ENCODE measurements around the gene RSPO3. TPM values are rescaled to one million over a fixed set of nuclear protein-coding genes. Genes with fewer than 3 reads are reported as not detected.

RSPO3 gene
- total and polyA plus RNA-seq, 9 of the 15 experiments (the other 6 are each of a cell fraction or from before 2014, with no cell fraction given), result not detected

- H4K20me1 ChIP-seq (replicated peaks; ENCODE audit: control insufficient read depth, insufficient read depth, low read length), result no peaks in the 10 kb centered on the region
- H3K9me3 ChIP-seq (replicated peaks; ENCODE audit: control insufficient read depth, insufficient read depth, low read depth, low read length), result no peaks in the 10 kb centered on the region
- ATAC-seq (no peak), FAIRE-seq (no peak), DNase-seq (ENCODE audit: extremely low read depth in 1 of 4, low spot score in 3 of 4) (no peak)
- no peak overlapping the region for H3K27ac ChIP-seq (ENCODE audit: extremely low read depth, low read depth, low read length)
- BruUV-seq (replicated peaks), result no TSS peak
- H3K36me3 ChIP-seq (ENCODE audit: control insufficient read depth, insufficient read depth, low read length), result no peaks in the 10 kb centered on the region
- H3K27me3 ChIP-seq (ENCODE audit: control insufficient read depth in 2 of 2, insufficient read depth in 2 of 2, low read length in 2 of 2), result no peaks in the 10 kb centered on the region
- H3K9me1 ChIP-seq (ENCODE audit: control insufficient read depth, insufficient read depth, low read length), result no peaks in the 10 kb centered on the region
- no peaks in the 10 kb centered on the region for H3K4me1 ChIP-seq (replicated peaks in 1 of 2; ENCODE audit: control insufficient read depth in 2 of 2, insufficient read depth in 2 of 2, low read length in 2 of 2)
- H3K9ac ChIP-seq (ENCODE audit: insufficient read depth in 1 of 2, low read depth in 2 of 2, low read length in 2 of 2), result no peak overlapping the region
- TF ChIP-seq ZNF589 (CRISPR knock-in tag; IDR thresholded peaks at IDR 0.05; ENCODE audit: low read depth) (no peak), FOXA1 (IDR thresholded peaks at IDR 0.05; ENCODE audit: borderline replicate concordance) (no peak), GABPB1 (CRISPR knock-in tag; IDR thresholded peaks at IDR 0.05) (no peak), PCBP2 (IDR thresholded peaks at IDR 0.05; ENCODE audit: low read depth, low read length, poor library complexity, severe bottlenecking) (no peak), SUPT5H (IDR thresholded peaks at IDR 0.05) (no peak), HSF4 (CRISPR knock-in tag; IDR thresholded peaks at IDR 0.05; ENCODE audit: borderline replicate concordance) (no peak), ZNF398 (CRISPR knock-in tag; IDR thresholded peaks at IDR 0.05) (no peak), NR2F6 (CRISPR knock-in tag; IDR thresholded peaks at IDR 0.05) (no peak)
- in situ Hi-C loops (cut with MboI) (no loop called here), intact Hi-C loops (cut with micrococcal nuclease) (no loop called here)
- ChIA-PET POLR2A (interaction anchor here (0.7 kb wide), 1 partner anchor 412 kb away, joined by 3 read pairs; no protein-coding TSS in a partner anchor), CTCF (ENCODE audit: low intra/inter-chr PET ratio) (no interaction called here)
- H2AFZ ChIP-seq (ENCODE audit: low read depth, low read length), result no peak overlapping the region
- no peak overlapping the region for H3K4me2 ChIP-seq (ENCODE audit: insufficient read depth, low read length)
- H3K4me3 ChIP-seq, result no peak overlapping the region
- H3K79me2 ChIP-seq (ENCODE audit: control insufficient read depth, insufficient read depth, low read length), result no peaks in the 10 kb centered on the region
- whole genome bisulfite sequencing (ENCODE audit: insufficient coverage, low coverage, missing lambda C conversion rate), result 0% methylated on average over 1 of the region's 1 CpG
Observed at GRCh38 chr6:127182501-127182900, 64.0 kb downstream of the RSPO3 start.

All from K562 (cell line).